Endothelial cell of umbilical vein (primary cell): ENCODE measurements around the gene CABP2. TPM values are rescaled to one million over a fixed set of nuclear protein-coding genes. Genes with fewer than 3 reads are reported as not detected.
"Not testable (repeated sequence)": the region's sequence is repeated elsewhere in the genome, so short reads cannot be mapped to it uniquely, and the experiment has no call there.

Experiments used
- BruUV-seq: library from RNA; stranded (reverse); fragments of 400-500 nt; replicated peaks from 2 replicates; lab custom pipeline; 2021; lab: Mats Ljungman, UMichigan
- CTCF ChIA-PET: fragments of 300-600, 350-600 bp; sonication (Branson Sonifier 250); formaldehyde crosslinking; loops from one replicate; lab custom pipeline; 2021; ENCODE audit warnings: antibody characterized with exemption, inconsistent platforms; lab: Charles Lee
- POLR2A ChIA-PET: fragments of 300-600, 350-600 bp; sonication (Branson Sonifier 250); formaldehyde crosslinking; loops from one replicate; lab custom pipeline; 2021; ENCODE audit warnings: antibody characterized with exemption, inconsistent platforms; lab: Charles Lee
- DNase-seq: peaks from one replicate; pipeline ENCODE4 v3.0.0-alpha.2; 2011; ENCODE audit warnings: low read depth, low spot score
- FAIRE-seq: peaks from 2 replicates; lab custom pipeline; 2011; peaks lifted over from hg19 to GRCh38; lab: Jason Lieb, UNC
- H2AFZ ChIP-seq: 2 replicates; pipeline ENCODE4 v1.6.0; 2012; ENCODE audit warnings: low read depth, low read length, control low read depth, inconsistent platforms
- H3K27ac ChIP-seq: 2 replicates; pipeline ENCODE4 v1.5.1; 2011; ENCODE audit warnings: low read depth, mild to moderate bottlenecking, control low read depth, low read length, moderate library complexity; ENCODE audit not compliant: insufficient read depth
- H3K27me3 ChIP-seq, 2 experiments: 2 replicates each; pipeline versions ENCODE4 v1.6.0 to v1.6.1; 2011; ENCODE audit warnings: low read length in 2 of 2, mixed read lengths in 1 of 2; ENCODE audit not compliant: control insufficient read depth in 2 of 2, insufficient read depth in 2 of 2
- H3K36me3 ChIP-seq, 2 experiments: 2 replicates in 1 of 2; 3 replicates in 1 of 2; pipeline ENCODE4 v1.5.1; 2011; ENCODE audit warnings: low read length in 2 of 2, mild to moderate bottlenecking in 1 of 2, moderate library complexity in 1 of 2; ENCODE audit not compliant: control insufficient read depth in 2 of 2, insufficient read depth in 2 of 2; ENCODE audit errors: extremely low read depth in 1 of 2
- H3K4me1 ChIP-seq: 3 replicates; pipeline ENCODE4 v1.5.1; 2011; ENCODE audit warnings: mild to moderate bottlenecking, low read length; ENCODE audit not compliant: control insufficient read depth, insufficient read depth; ENCODE audit errors: extremely low read depth
- H3K4me2 ChIP-seq: 2 replicates; pipeline ENCODE4 v1.6.1; 2011; ENCODE audit warnings: low read length, control low read depth, mixed read lengths; ENCODE audit not compliant: insufficient read depth
- H3K4me3 ChIP-seq, 3 experiments: fragments of 200-600 bp in 1 of 3; sonication (generic), shearing (Covaris generic) in 1 of 3; replicated peaks in 1 of 3; 2 replicates each; pipeline ENCODE4 v1.5.1; 2011 to 2016; ENCODE audit warnings: control low read depth in 3 of 3, low read length in 3 of 3, mild to moderate bottlenecking in 2 of 3, inconsistent platforms in 1 of 3, low read depth in 1 of 3, moderate library complexity in 1 of 3; ENCODE audit not compliant: insufficient read depth in 1 of 3
- H3K79me2 ChIP-seq: 2 replicates; pipeline ENCODE4 v1.6.0; 2012; ENCODE audit warnings: low read length, inconsistent platforms; ENCODE audit not compliant: control insufficient read depth, insufficient read depth
- H3K9ac ChIP-seq: replicated peaks from 2 replicates; pipeline ENCODE3; 2011; ENCODE audit warnings: low read length, control low read depth; ENCODE audit not compliant: insufficient read depth; ENCODE audit errors: extremely low read depth
- H3K9me1 ChIP-seq: replicated peaks from 3 replicates; pipeline ENCODE4 v1.6.0; 2011; ENCODE audit warnings: mild to moderate bottlenecking, low read length; ENCODE audit not compliant: control insufficient read depth, insufficient read depth; ENCODE audit errors: extremely low read depth
- H3K9me3 ChIP-seq: replicated peaks from 2 replicates; pipeline ENCODE4 v1.5.1; 2012; ENCODE audit warnings: low read length, inconsistent platforms; ENCODE audit not compliant: control insufficient read depth, insufficient read depth
- H4K20me1 ChIP-seq: replicated peaks from 2 replicates; pipeline ENCODE3; 2011; ENCODE audit warnings: mild to moderate bottlenecking, low read length; ENCODE audit not compliant: control insufficient read depth, insufficient read depth; ENCODE audit errors: extremely low read depth
- CTCF ChIP-seq, 2 donors: IDR thresholded peaks; 1 replicate in 1 of 2; 2 replicates in 1 of 2; pipeline ENCODE4 v1.5.1; 2011; ENCODE audit warnings: low read length in 2 of 2, mild to moderate bottlenecking in 2 of 2, moderate library complexity in 2 of 2, control low read depth in 1 of 2, inconsistent platforms in 1 of 2, low read depth in 1 of 2; ENCODE audit not compliant: insufficient read depth in 1 of 2; ENCODE audit errors: extremely low read depth in 1 of 2
- EZH2 ChIP-seq: IDR thresholded peaks from 2 replicates; pipeline ENCODE4 v1.6.1; 2012; ENCODE audit warnings: borderline replicate concordance, low read depth, mild to moderate bottlenecking, moderate library complexity, low read length, inconsistent platforms; ENCODE audit not compliant: severe bottlenecking
- FOS ChIP-seq: IDR thresholded peaks from 2 replicates; pipeline ENCODE4 v1.6.1; 2011; ENCODE audit warnings: mild to moderate bottlenecking, low read length, moderate library complexity, borderline replicate concordance; ENCODE audit not compliant: insufficient read depth
- GATA2 ChIP-seq: IDR thresholded peaks from 2 replicates; pipeline ENCODE4 v1.7.0; 2011; ENCODE audit warnings: low read depth, mild to moderate bottlenecking, moderate library complexity, mixed read lengths, low read length; ENCODE audit not compliant: insufficient read length, insufficient read depth
- MAX ChIP-seq: IDR thresholded peaks from 2 replicates; pipeline ENCODE4 v1.6.1; 2011; ENCODE audit not compliant: insufficient read depth, insufficient read length
- MYC ChIP-seq: IDR thresholded peaks from one replicate; pipeline ENCODE4 v1.6.1; 2011; ENCODE audit warnings: mild to moderate bottlenecking, low read depth, low read length
- POLR2A ChIP-seq: IDR thresholded peaks from 2 replicates; pipeline ENCODE4 v1.6.1; 2012; ENCODE audit warnings: low read depth, mild to moderate bottlenecking, control low read depth, low read length
- POLR2AphosphoS5 ChIP-seq: IDR thresholded peaks from 2 replicates; pipeline ENCODE4 v1.6.1; 2012; ENCODE audit warnings: low read depth, mild to moderate bottlenecking, control low read depth, low read length, moderate library complexity; ENCODE audit not compliant: insufficient read depth
- dilution Hi-C: fragments of 300-500 bp; cut with MboI; formaldehyde crosslinking; loops from one replicate; pipeline ENCODE4 v1.15.0; 2019; ENCODE audit warnings: low sequenced_read_pairs; ENCODE audit not compliant: extremely low pct_ligation_motif_present
- intact Hi-C: fragments of 100-400 bp; cut with micrococcal nuclease; formaldehyde crosslinking; loops from one replicate; pipeline ENCODE4 v1.10.0; 2022
- polyA plus RNA-seq, 4 experiments: library from polyadenylated mRNA; depleted of rRNA in 3 of 4; stranded (reverse) in 3 of 4; unstranded in 1 of 4; fragments of >200 nt; gene quantifications; 2 replicates each; pipeline versions ENCODE4 v1.2.1 to v1.2.3, GENCODE V29; 2011 to 2012; ENCODE audit warnings: missing spikeins in 1 of 4
- total RNA-seq: library from RNA; stranded (reverse); gene quantifications from 2 replicates; pipeline ENCODE4 v1.2.3, GENCODE V29; 2021

Gene CABP2
- total and polyA plus RNA-seq, 2 donors (not counting 3 experiments of a cell fraction or from before 2014, with no cell fraction given): not detected

- Histone ChIP-seq H3K36me3 (no peaks in the 10 kb centered on the region), H3K9ac (no peak overlapping the region), H3K79me2 (no peaks in the 10 kb centered on the region), H3K9me1 (no peaks in the 10 kb centered on the region), H4K20me1 (no peaks in the 10 kb centered on the region), H3K27me3 (peaks cover 0 to 6% of the 10 kb centered on the region in 2 experiments), H3K4me2 (no peak overlapping the region), H2AFZ (no peak overlapping the region), H3K9me3 (no peaks in the 10 kb centered on the region), H3K4me1 (no peaks in the 10 kb centered on the region), H3K27ac (no peak overlapping the region), H3K4me3 (no peak overlapping the region)
- ChIA-PET CTCF (interaction anchor here (0.6 kb wide), 1 partner anchor 290 kb away, joined by 3 read pairs; no protein-coding TSS in a partner anchor), POLR2A (no interaction called here)
- BruUV-seq: no TSS peak
- intact Hi-C loops: no loop called here
- no peak for TF ChIP-seq FOS
- TF ChIP-seq CTCF (IDR thresholded peaks at IDR 0.05; ENCODE audit: extremely low read depth in 1 of 2, insufficient read depth in 1 of 2, low read depth in 1 of 2, low read length in 2 of 2): no peak
- TF ChIP-seq POLR2A: no peak
- TF ChIP-seq EZH2: no peak
- TF ChIP-seq MYC: no peak
- TF ChIP-seq POLR2AphosphoS5: no peak
- no peak for TF ChIP-seq GATA2
- no peak for TF ChIP-seq MAX
- no peak for FAIRE-seq
- no peak for DNase-seq
- dilution Hi-C loops: no loop called here
These were observed 9.1 kb downstream of the CABP2 start for GRCh38 chr11:67514116-67514515.

GRCh38 chr11:67511558-67511957, 11.7 kb downstream of the CABP2 start:
- H4K20me1 ChIP-seq, intact Hi-C loops, DNase-seq, H3K36me3 ChIP-seq, H3K9me3 ChIP-seq, CTCF ChIA-PET, H3K79me2 ChIP-seq, FAIRE-seq, H3K4me2 ChIP-seq, H3K4me3 ChIP-seq, dilution Hi-C loops, POLR2A ChIA-PET, H2AFZ ChIP-seq, H3K27me3 ChIP-seq, H3K9me1 ChIP-seq, H3K9ac ChIP-seq, BruUV-seq, H3K27ac ChIP-seq: not testable (repeated sequence)
- peaks cover 16% of the 10 kb centered on the region for H3K4me1 ChIP-seq
